ENCODE data around the gene ZBTB17.
"Not testable (repeated sequence)": the region's sequence is repeated elsewhere in the genome, so short reads cannot be mapped to it uniquely, and the experiment has no call there.

The ZBTB17 gene

GRCh38 chr1:15975805-15976680 is at the start of gene ZBTB17:
TSS of gene ZBTB17 (minus strand) at chr1:15976101. CDS start at chr1:15948495, 27,606 bp downstream.
- H3K27ac ChIP-seq: peak within 1 kb of the TSS; percentile 56; the same call in 1 of the 2 replicates
- TF ChIP-seq, protein P1, sequence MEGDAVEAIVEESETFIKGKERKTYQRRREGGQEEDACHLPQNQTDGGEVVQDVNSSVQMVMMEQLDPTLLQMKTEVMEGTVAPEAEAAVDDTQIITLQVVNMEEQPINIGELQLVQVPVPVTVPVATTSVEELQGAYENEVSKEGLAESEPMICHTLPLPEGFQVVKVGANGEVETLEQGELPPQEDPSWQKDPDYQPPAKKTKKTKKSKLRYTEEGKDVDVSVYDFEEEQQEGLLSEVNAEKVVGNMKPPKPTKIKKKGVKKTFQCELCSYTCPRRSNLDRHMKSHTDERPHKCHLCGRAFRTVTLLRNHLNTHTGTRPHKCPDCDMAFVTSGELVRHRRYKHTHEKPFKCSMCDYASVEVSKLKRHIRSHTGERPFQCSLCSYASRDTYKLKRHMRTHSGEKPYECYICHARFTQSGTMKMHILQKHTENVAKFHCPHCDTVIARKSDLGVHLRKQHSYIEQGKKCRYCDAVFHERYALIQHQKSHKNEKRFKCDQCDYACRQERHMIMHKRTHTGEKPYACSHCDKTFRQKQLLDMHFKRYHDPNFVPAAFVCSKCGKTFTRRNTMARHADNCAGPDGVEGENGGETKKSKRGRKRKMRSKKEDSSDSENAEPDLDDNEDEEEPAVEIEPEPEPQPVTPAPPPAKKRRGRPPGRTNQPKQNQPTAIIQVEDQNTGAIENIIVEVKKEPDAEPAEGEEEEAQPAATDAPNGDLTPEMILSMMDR (conservative IDR thresholded peaks at IDR 0.05): no peak

DNA sequence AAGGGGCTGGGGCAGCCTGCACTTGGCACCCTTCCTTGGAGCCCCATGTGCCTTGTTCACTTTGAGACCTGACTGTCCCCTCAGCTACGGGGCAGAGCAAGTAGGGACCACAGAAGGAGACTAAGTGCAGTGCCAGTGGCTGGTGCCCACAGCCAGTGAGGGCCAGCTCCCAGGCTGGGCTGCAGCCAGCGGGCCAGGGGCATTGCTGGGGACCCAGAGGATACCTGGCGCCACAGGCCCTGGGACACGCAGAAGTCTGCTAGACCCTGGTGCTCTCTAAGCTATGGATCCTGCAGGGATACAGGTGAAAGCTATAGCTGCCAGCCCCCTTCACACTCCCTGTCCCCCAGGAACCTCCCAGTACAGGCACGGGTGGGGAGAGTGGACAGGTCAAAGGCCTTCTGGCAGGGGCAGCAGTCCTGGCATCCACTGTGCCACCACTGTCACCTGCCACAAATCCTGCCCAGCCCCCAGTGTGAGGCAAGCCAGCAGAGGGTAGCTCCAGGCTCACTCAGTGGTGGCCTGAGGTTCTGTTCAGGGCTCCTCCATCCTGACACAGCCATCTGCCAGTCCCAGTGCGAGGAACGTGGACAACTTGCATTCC is 47.3 kb upstream of the ZBTB17 start:
- no peak overlapping the region for H3K27ac ChIP-seq
- TF ChIP-seq, protein P1 (conservative IDR thresholded peaks at IDR 0.05): no peak

DNA sequence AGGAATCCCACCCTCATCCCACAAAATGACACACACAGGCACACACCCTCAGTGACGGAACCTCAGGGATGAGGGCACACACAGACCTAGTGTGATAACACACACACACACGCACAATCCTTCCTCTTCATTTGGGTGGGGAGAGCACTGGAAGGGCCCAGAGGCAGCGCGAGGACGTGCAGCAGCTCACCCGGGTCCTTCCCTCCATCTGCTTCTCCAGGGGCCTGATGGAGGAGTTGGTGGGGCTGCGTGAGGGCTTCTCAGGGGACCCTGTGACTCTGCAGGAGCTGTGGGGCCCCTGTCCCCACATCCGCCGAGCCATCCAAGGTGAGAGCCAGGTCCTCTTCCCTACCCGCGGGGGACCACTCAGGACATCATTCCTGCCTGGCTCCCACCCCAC is 46.5 kb upstream of the ZBTB17 start:
- no peak overlapping the region for H3K27ac ChIP-seq
- TF ChIP-seq, protein P1 (conservative IDR thresholded peaks at IDR 0.05): no peak

DNA sequence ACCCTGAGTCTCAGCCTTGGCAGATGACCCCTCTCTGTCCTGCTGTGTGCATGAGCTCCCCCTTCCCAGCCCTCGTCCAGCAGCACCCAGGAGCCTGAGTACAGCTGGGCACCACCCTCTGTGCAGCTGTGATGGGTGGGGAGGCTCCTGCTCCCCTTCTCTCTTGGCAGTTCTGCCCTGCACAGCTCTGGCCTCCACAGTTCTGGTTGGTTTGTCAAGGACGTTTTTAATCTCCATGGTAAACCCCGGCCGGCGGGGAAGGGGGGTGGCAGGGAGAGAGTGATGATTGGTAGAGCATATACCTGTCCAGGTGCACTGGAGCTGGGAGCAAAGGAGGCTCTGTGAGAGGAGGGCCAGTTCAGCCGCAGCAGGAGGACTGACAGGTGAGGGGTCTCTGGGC is 45.8 kb upstream of the ZBTB17 start, which contains the start of gene CLCNKA:
Gene CLCNKA (plus strand): TSS at position 356 of the 400 bp plus-strand sequence. CDS start 584 bp downstream, outside the sequence.
- TF ChIP-seq, protein P1 (conservative IDR thresholded peaks at IDR 0.05): no peak
- H3K27ac ChIP-seq: no peak within 1 kb of the TSS

DNA sequence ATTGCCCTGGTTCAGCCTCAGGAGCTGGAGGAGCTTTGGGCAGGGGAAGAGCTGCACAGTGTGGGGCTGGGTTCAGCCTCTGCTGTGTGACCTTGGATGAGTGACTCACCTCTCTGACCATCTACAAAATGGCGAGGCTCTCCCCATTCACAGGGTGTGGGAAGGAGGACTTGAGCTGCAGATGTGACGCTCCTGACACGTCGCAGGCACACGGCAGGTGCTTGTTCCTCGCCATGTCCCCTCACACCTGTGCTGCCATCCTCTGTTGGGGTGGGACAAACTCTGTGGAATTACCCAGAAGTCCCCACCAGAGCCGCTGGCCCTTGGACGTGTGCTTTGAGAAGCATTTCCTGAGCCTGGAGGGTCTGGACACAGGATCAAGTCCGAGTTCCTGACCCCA is 45.0 kb upstream of the ZBTB17 start:
- H3K27ac ChIP-seq: not testable (repeated sequence)

GRCh38 chr1:16020325-16020724 is 44.4 kb upstream of the ZBTB17 start:
- TF ChIP-seq, protein P1 (conservative IDR thresholded peaks at IDR 0.05): no peak
- H3K27ac ChIP-seq: no peak overlapping the region

- no peak overlapping the region for H3K27ac ChIP-seq
- TF ChIP-seq, protein P1 (conservative IDR thresholded peaks at IDR 0.05): no peak
Measured at GRCh38 chr1:16019644-16020277, 43.9 kb upstream of the ZBTB17 start.
